ENCODE measurements around the gene CERS6. TPM values are rescaled to one million over a fixed set of nuclear protein-coding genes. Genes with fewer than 3 reads are reported as not detected.

The CERS6 gene
- total and polyA plus RNA-seq, 2 experiments from 2014 or later = 7.4 to 35.0 TPM

GRCh38 chr2:168649105-168649504, 193.0 kb downstream of the CERS6 start (continued):
- TF ChIP-seq ZNF462 (CRISPR knock-in tag; IDR thresholded peaks at IDR 0.05) (no peak), REST (IDR thresholded peaks at IDR 0.05; ENCODE audit: unreplicated experiment) (no peak), STAT1 (IDR thresholded peaks at IDR 0.05; ENCODE audit: unreplicated experiment) (no peak)

GRCh38 chr2:168649562-168649961, 193.5 kb downstream of the CERS6 start:
- no peaks in the 10 kb centered on the region for H4K20me1 ChIP-seq (replicated peaks; ENCODE audit: insufficient read depth)
- H3F3A ChIP-seq (replicated peaks; ENCODE audit: low read depth) = no peaks in the 10 kb centered on the region
- no peaks in the 10 kb centered on the region for H3K9me2 ChIP-seq (ENCODE audit: insufficient read depth)
- H3K4me3 Mint-ChIP-seq = no peak overlapping the region
- H3K4me1 ChIP-seq (ENCODE audit: insufficient read depth) = peaks cover 22% of the 10 kb centered on the region
- no peak overlapping the region for H3K4me2 ChIP-seq
- H3K27me3 ChIP-seq (ENCODE audit: insufficient read depth) = no peaks in the 10 kb centered on the region
- no peak overlapping the region for H3K27ac ChIP-seq (ENCODE audit: low read depth)
- peak; percentile 42 for DNase-seq (ENCODE audit: low spot score)
- no peak overlapping the region for H2AFZ ChIP-seq
- peaks cover 1% of the 10 kb centered on the region; the same call in 1 of the 3 replicates for H3K36me3 Mint-ChIP-seq (ENCODE audit: low read depth)
- H3K4me3 ChIP-seq = no peak overlapping the region
- peaks cover 33% of the 10 kb centered on the region for H3K79me2 ChIP-seq (replicated peaks; ENCODE audit: insufficient read depth)
- H3K27ac Mint-ChIP-seq = no peak overlapping the region
- ATAC-seq = peak; percentile 94
- peaks cover 4% of the 10 kb centered on the region; the same call in 1 of the 3 replicates for H3K9me3 Mint-ChIP-seq
- no peaks in the 10 kb centered on the region for H3K36me3 ChIP-seq (ENCODE audit: insufficient read depth)
- H3K27me3 Mint-ChIP-seq (ENCODE audit: insufficient read depth, low read depth, poor library complexity) = no peaks in the 10 kb centered on the region
- peaks cover 15% of the 10 kb centered on the region for H3K4me1 Mint-ChIP-seq
- TF ChIP-seq EZH2phosphoT487 (IDR thresholded peaks at IDR 0.05; ENCODE audit: unreplicated experiment) (no peak), ZNF462 (CRISPR knock-in tag; IDR thresholded peaks at IDR 0.05) (no peak)
